Stimulated activated CD4-positive, alpha-beta T cell treated with anti-CD3 and anti-CD28 coated beads, TNF-alpha, amount 100 ng/mL, for 24 hours (primary cell): ENCODE results near the gene KPRP.

Source experiments
- DNase-seq, 3 experiments: peaks; one replicate each; pipeline ENCODE4 v3.0.0-alpha.2; 2020; ENCODE audit warnings: low read depth in 3 of 3

Gene KPRP, protein sequence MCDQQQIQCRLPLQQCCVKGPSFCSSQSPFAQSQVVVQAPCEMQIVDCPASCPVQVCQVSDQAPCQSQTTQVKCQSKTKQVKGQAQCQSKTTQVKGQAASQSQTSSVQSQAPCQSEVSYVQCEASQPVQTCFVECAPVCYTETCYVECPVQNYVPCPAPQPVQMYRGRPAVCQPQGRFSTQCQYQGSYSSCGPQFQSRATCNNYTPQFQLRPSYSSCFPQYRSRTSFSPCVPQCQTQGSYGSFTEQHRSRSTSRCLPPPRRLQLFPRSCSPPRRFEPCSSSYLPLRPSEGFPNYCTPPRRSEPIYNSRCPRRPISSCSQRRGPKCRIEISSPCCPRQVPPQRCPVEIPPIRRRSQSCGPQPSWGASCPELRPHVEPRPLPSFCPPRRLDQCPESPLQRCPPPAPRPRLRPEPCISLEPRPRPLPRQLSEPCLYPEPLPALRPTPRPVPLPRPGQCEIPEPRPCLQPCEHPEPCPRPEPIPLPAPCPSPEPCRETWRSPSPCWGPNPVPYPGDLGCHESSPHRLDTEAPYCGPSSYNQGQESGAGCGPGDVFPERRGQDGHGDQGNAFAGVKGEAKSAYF

DNA sequence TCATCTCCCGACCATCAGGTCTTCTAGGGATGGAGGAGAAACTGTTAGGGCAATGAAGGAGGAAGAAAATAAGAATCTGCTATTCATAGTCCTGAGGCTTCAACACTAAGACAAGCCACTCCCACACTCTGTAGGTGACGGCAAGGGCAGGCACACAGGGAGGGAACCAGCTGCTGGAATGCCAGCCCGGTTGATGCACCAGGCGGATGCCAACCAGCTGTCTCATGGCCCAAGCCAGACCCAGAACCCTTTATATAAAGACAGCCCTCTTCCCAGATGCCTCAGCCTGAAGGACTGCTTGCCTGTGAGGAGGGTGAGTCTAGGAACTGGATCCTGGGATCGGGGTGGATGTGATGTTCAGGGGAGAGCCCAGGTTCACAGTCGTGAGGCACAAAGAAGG lies at the start of gene KPRP:
KPRP (plus strand) TSS at position 279 of the 400 bp plus-strand sequence. CDS start 1,564 bp downstream, outside the sequence.
- DNase-seq: no peak

DNA sequence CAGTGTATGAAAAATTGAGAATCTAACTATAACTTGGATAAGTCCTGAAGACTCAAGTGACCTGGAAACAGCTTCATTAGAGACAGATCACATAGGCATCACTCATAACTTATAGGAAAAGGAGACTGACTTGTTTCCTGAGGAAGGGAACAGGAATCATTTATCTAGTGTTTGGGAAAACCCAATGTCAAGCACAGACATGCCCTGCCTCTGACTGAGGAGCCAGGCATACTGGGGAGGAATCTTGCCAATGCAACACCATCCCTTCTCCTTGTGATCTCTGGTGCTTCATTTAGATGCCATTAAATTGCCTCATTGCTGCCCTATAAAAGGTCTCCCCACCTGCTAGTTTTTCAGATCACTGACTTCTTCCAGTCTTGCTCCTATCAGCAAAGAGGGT lies 39.6 kb upstream of the KPRP start:
- DNase-seq: no peak

DNA sequence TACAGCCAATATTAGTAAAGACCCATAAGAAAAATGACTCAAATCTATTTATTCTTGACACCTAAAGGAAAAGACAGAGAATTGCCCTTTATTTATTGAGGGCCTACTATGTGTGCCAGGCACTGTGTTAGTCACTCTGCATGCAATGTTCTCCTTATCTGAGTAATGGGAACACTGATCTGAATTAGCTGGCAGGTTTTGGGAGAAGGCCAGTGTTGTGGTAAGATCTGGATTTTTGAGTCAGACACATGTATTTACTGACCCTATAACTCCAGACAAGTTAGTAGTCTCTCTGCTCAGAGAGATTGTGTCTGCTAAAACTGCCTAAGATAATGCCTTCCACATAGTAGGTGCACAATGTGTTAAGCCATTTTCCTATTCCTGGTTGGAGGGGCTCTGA lies 32.6 kb upstream of the KPRP start:
- DNase-seq: no peak

DNA sequence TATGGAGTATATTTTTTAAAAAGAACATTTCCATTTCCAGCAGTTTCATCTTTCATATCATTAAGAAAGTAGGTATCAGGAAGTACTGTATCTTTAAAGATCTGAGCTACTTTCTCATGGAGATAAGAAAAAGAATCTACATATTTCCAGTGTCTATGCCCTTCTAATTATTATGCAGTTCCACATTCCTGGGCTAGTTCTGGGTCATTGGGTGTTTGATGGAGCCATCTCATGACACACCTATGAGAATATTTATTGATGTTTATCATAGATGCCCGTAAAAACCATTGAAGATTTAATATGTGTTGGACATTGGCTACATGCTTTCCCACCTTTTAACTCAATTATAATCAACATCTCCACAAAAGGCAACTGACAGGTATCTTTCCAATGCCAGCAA lies 28.8 kb upstream of the KPRP start:
- DNase-seq: no peak

DNA sequence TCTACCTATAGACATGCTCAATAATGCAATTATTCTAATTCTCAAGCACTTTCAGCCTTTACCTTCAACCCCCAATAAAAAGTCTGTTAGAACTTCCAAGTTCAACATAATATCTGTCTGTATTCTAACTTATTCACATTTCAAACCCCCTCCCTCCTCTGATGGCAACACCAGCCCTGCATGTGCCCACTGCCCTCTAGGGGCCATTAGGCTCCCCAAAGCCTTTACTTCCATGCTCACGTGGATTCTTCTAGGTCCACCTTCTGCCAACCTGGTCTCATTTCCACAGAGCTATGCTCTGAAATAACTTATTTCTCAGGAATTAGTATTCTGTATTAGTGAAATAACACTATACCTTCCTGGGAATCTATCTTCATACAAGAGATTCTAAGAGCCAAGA lies 22.2 kb upstream of the KPRP start:
- DNase-seq: no peak

DNA sequence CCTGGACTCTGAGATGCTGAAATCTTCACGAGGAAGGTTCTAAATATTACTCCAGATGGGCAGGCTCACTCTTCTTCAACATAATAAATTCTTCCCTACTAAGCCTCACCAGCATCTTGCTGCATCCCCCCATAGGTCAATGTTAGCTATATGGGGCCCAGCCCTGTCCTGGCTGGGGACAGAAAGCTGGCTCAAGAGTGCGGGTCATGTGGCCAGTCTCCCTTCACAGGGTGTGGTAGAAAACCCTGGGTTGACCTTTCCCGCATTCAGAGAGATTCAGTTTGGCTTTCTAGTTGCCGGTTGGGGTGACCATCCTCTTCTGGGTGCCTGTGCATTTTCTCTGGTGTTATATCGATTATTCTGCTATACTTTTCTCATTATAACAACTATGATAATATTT lies 19.8 kb upstream of the KPRP start:
- no peak for DNase-seq

DNA sequence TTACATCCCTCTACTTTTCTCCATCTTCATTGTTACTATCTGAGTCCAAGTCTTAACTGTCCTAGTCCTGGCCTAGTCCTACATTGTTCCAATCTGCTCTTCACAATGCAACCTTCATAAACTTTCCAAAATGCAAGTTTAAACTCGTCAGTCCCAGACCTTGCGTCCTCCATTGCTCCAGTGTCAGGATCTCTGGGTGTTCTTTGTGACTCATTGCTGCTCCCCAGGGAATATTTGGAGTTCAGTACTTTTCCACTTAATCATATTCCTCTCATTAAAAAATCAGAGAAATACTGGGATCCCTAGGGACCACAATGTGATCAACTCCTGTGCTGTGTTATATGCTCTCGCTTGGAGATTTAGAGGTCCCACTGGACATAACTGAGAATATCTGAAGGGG lies 18.0 kb upstream of the KPRP start:
- DNase-seq: no peak

DNA sequence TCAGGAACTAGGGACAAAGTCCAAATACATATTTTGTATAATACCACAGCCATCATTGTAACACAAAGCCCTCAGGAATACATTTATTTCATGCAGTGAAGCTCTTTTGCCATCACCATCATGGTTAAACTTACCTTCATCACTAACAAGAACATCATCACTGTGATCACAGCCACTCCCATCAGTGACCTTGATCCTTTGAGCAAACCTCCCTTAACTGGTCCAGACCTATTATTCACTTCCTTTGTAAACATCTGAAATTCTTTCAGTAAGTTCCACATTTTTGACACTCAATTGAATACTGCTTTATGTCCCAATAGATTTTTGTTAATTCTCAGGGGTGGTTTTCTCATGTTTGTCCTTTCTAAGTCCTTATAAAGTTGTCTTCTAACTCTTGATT lies 16.2 kb upstream of the KPRP start:
- no peak for DNase-seq

DNA sequence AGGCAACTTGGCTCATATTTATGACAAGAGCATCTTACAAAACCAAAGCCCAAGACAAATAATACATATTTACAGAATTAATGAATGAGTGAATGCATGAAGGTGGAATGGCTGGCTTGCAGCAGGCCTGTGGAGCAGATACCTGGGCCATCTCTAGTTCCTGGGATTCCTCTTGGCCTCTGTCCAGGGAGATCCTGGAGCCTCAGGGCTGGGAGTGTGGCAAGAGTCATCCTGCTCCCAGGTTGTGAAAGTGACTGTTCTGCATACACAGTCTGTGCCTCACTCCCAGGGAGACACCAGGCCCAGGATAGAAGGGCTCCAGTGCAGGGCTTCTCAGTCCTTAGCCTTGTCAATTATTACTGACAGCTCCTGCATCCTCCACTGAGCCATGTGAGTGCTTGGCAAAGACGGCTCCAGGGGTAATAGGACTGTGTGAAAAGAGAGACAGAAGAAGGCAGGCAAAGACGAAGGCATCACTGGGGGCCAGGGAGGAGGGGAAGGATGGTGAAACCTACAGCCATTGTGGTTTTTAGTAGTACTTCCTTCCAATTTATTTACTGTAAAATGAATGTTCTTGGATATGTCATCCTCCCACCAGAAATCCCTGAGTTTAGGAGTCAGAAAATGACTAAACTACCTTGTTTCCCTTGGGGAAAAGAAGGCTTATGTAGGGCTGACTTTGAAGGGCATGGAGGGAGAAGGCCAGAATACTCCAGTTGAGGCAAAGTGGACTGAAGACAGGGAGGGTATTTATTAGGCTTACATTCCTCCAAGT lies 14.3 kb upstream of the KPRP start:
- DNase-seq: no peak

DNA sequence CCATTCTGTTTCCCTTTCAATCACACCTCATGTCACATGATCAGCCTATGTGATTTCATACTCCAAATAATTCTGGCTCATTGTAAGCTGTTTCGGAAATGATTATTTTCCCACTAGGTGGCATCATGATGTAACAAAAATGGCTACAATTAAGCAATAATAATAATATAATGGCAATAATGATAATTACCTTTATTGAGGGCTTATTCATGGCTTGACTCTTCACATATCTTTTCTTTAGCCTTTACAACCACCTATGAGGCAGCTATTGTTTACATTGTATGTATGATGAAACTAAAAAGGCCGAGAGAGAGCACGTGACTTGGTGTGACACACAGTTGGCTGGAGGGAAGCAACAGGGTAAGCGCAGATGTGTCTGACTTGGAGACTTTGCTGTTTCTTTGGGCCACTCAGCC lies 12.5 kb upstream of the KPRP start:
- no peak for DNase-seq

DNA sequence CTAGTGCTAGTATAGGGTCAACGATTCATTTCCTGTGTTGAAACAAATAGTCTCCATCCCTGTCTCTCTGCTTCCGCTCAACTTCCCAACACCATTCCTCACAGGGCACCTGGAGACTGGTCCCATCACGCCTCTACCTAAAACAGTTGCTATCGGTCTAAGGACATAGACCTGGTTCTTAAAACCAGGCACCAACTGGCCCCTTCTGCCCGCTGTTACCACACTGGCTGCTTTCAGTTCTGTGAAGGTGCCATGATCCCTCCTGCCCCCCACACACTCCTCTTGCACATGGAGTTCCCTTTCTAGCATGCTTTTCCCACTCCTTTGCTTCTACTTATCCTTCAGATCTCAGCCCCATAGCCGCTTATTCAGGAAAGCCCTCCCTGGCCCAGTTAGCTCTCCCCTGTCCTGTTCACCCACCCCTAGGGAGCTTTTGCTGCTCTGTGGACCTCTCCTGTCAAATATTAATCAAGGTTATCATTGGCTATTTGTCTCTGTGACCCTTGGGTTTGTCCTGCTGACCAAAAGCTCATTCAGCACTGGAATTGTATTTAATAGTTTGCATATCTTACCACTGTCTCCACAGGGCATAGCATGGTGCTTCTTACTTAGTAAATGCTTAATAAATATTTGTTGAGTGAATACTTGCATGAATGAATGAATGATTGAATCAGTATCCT lies 11.9 kb upstream of the KPRP start:
- no peak for DNase-seq

DNA sequence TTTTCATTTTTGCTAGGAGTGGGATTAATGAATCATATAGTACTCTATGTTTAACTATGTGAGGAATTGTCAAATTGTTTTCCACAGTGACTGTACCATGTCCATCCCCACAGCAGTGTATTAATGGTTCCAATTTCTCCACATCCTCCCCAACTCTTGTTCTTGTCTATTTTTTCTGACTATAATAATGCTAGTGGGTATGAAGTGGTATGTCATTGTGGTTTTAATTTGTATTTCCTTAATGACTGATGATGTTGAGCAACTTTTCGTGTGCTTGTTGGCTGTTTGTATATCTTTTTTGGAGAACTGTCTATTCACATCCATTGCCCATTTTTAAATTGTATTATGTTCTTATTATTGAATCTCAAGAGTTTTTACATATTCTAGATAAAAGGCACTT lies 10.0 kb upstream of the KPRP start:
- no peak for DNase-seq

DNA sequence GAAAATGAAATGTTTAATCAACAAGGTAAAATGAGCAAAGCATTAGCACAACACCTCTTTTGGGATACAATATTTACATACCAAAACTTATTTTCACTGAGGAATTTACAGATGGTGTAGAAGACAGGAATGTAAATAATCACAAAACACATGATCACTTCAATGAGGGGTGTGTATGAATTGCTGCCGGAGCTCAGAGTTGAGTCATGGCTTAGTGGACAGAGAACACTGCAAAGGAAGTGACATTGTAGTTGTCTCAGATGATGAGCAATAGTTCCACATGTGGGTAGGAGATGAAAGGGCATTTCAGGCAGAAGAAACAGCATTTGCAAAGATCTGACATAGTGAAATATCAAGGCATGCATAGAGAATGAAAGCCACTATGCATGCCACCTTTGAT lies 5.6 kb upstream of the KPRP start:
- no peak for DNase-seq

DNA sequence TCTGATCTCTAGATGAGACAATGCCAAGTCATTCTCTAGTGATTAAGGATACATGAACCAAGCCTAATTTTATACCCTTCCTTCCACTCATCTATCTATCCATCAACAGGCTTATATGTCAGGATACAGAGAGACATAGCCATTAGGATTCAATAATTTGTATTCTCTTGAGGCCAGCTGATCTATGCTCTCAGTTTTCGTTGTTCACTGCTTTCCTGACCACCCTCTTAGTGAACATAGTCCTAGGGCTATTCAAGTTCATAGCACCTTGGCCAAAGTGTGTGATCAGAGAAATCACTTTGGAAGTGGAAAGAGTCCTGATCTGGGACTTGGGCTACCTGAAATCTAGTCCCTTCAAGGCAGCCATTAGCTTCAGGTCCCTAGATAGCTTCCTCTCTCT lies 4.2 kb upstream of the KPRP start:
- DNase-seq: no peak

DNA sequence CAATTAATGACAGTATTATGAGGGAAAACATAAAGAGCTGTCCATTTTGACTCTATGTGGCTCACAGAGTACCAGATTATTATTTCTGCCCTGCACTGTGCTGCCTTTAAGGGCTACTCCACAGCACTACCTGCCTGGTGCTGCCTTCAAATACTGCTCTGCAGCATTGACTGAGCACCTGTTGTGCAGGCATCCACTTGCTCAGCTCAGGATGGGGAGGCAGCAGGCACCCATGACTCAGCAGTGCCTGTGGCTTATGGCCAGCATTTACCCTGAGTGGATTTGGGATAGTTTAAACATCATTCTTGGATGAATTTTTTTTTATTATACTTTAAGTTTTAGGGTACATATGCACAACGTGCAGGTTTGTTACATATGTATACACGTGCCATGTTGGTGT lies 953 bp upstream of the KPRP start:
- DNase-seq: no peak

DNA sequence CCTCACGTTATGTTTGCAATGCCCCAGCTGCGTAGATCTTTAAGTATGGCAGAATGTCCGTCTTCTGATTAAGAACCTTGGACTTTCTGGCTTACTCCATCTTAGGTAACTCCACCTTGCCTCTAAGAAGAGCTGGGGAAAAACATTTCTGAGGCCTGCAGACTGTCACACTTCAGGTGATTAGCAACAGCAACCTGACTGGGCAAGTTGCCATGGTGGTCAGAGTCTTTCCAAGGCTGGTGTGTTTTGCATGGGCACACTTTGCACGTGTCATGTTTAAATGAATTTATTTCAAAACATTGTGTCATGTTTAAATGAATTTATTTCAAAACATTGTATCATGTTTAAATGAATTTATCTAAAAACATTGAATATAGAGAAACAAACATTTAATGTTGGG lies 811 bp downstream of the KPRP start:
- DNase-seq: no peak

DNA sequence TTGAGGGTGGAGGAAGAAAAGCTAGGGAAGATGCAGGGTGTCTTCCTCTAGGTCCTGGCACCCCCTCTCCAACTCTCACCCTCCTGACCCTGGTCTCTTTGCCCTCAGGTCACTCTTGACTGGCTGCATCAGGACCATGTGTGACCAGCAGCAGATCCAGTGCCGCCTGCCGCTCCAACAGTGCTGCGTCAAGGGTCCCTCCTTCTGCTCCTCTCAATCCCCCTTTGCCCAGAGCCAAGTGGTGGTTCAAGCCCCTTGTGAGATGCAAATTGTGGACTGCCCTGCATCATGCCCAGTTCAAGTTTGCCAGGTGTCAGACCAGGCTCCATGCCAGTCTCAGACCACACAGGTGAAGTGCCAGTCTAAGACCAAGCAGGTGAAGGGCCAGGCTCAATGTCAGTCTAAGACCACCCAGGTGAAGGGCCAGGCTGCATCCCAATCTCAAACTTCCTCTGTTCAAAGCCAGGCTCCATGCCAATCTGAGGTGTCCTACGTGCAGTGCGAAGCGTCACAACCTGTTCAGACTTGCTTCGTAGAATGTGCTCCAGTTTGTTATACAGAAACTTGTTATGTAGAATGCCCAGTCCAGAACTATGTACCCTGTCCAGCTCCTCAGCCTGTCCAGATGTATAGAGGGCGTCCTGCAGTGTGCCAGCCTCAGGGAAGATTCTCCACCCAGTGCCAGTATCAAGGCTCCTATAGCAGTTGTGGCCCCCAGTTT lies 1.8 kb downstream of the KPRP start:
- DNase-seq: no peak

DNA sequence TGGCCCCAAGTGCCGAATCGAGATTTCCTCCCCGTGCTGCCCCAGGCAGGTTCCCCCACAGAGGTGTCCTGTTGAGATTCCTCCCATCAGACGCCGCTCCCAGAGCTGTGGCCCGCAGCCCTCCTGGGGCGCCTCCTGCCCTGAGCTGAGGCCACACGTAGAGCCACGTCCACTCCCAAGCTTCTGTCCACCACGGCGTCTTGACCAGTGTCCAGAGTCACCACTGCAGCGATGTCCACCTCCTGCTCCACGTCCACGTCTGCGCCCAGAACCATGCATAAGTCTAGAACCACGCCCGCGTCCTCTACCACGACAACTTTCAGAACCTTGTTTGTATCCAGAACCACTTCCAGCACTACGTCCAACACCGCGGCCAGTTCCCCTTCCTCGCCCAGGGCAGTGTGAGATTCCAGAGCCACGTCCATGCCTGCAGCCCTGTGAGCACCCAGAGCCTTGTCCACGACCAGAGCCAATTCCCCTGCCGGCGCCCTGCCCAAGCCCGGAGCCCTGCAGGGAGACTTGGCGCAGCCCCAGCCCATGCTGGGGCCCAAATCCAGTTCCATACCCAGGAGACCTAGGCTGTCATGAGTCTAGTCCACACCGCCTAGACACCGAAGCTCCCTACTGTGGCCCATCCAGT lies 2.8 kb downstream of the KPRP start:
- DNase-seq: no peak

DNA sequence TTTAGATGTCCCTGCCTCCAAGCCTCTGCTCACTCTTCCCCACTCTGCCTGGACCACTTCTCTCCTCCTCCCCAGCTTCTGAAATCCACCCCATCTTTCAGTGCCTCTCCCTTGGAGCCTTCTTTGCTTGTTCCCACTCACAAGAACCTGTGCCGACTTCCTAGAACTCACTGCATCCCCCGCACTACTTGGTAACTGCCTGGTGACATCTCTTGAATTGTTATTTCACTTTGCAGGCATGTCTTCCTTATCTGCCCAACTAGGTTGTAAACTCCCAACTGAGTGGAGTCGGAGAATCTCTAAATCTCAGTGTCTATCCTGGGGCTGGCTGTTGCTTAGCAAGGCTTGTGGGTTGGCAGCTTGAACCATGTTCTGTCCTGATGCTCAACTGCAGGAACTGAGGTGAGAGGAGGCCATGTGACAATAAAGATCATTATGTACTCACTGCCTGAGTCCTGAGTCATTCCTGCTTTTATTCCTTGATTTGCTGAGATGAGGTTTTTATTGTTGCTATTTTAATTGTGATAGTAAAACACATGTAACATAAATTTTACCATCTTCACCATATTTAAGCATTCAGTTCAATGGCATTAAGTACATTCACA lies 3.9 kb downstream of the KPRP start:
- no peak for DNase-seq

DNA sequence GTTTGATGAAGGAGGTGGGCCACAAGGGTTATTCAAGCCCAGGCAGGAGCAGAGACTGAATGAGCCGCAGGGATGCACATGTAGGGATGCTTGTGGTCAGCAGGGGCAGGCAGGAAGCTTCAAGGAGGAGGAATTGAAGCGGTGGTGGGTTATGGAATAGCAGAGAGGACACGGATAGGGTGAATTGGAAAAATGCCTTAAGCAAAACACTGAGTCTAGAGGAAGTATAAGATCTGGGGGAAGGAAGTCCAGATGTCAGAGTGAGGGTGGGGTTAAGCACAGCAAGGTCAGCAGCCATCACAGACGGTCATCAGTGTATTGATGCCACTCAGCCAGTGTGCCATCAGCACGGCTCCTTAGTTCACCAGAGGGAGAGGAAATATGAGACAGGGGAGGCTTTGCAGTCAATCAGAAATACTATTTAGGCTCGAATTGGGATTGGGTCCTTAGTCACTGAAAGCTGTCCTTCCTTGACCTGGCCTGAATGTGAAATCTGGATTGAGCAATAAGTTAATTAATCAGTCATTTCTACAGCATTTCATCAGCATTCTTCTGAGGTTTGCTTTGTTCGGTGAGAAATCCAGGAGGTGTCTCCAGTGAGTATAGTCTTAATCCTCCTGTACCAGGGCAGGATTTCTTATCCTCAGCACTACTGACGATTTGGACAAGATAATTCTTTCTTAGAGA lies 11.2 kb downstream of the KPRP start:
- DNase-seq: no peak
